ENCODE measurements around the gene EIF2S2.

GRCh38 chr20:34076952-34077351, 35.1 kb downstream of the EIF2S2 start:
- TF ChIP-seq MAX (IDR thresholded peaks at IDR 0.05) (no peak), CTCF (IDR thresholded peaks at IDR 0.05; ENCODE audit: low read depth, low read length, missing input control) (no peak), YY1 (IDR thresholded peaks at IDR 0.05) (no peak), ZBTB33 (IDR thresholded peaks at IDR 0.05) (no peak), TAF1 (conservative IDR thresholded peaks at IDR 0.05) (no peak)

Measured in liver (tissue), 3 donors.